ENCODE data around the gene OR4D10.

OR4D10 gene

DNA sequence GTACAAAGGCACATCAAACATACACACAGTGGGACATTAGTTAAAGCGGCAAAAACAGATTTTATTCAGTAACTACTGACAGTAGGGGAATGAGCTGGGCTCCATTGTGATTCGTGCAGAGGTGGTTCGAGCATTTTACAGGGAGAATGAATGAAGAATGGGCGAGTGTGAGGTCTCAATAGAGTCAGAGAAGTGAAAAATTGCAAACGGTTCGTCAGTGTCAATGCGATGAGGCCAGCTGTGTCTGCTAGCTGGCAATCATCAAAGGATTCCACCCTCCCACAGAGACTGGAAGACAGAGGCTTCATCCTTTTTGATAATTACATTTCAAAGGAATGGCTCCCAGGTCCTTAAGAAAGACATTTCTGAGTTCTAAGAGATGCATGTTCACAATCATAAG is 55.6 kb downstream of the OR4D10 start:
- in situ Hi-C loops (cut with HindIII; ENCODE audit: low pct_ligation_motif_present, low sequenced_read_pairs), result no loop called here
- TF ChIP-seq CTCF (IDR thresholded peaks at IDR 0.05; ENCODE audit: low read depth, low read length, missing control alignments), result no peak
- no peak overlapping the region for H3K4me3 ChIP-seq (ENCODE audit: low read depth, low read length)

More for the DNA sequence above, 55.6 kb downstream of the OR4D10 start:
- no peak for DNase-seq
- no peaks in the 10 kb centered on the region for H3K36me3 ChIP-seq (replicated peaks)
- H3K27me3 ChIP-seq (replicated peaks), result no peaks in the 10 kb centered on the region
- H3K27ac ChIP-seq, result no peak overlapping the region
